ENCODE data around the gene RNF151. TPM values are rescaled to one million over a fixed set of nuclear protein-coding genes. Genes with fewer than 3 reads are reported as not detected.

The RNF151 gene
- total RNA-seq, 1 donor from 2014 or later = not detected

- H3K36me3 Mint-ChIP-seq (ENCODE audit: low read depth, unreplicated experiment) = no peaks in the 10 kb centered on the region
- H3K4me3 Mint-ChIP-seq (ENCODE audit: unreplicated experiment) = peak overlapping the region; percentile 37
- H3K27ac Mint-ChIP-seq (ENCODE audit: unreplicated experiment) = no peak overlapping the region
- DNase-seq (ENCODE audit: low spot score) = no peak
- H3K27me3 Mint-ChIP-seq (ENCODE audit: unreplicated experiment) = peaks cover 7% of the 10 kb centered on the region
- H3K9me3 Mint-ChIP-seq (ENCODE audit: unreplicated experiment) = no peaks in the 10 kb centered on the region
- peaks cover 5% of the 10 kb centered on the region for H3K4me1 Mint-ChIP-seq (ENCODE audit: unreplicated experiment)
- TF ChIP-seq CTCF (IDR thresholded peaks at IDR 0.05; ENCODE audit: unreplicated experiment) = no peak
These were observed 36.0 kb downstream of the RNF151 start for GRCh38 chr16:2002406-2003230.

- H3K27ac Mint-ChIP-seq (ENCODE audit: unreplicated experiment) = no peak overlapping the region
- TF ChIP-seq CTCF (IDR thresholded peaks at IDR 0.05; ENCODE audit: unreplicated experiment) = no peak
- H3K27me3 Mint-ChIP-seq (ENCODE audit: unreplicated experiment) = peaks cover 9% of the 10 kb centered on the region
- H3K4me1 Mint-ChIP-seq (ENCODE audit: unreplicated experiment) = peaks cover 10% of the 10 kb centered on the region
- H3K9me3 Mint-ChIP-seq (ENCODE audit: unreplicated experiment) = no peaks in the 10 kb centered on the region
- DNase-seq (ENCODE audit: low spot score) = no peak
- peaks cover 1% of the 10 kb centered on the region for H3K36me3 Mint-ChIP-seq (ENCODE audit: low read depth, unreplicated experiment)
- H3K4me3 Mint-ChIP-seq (ENCODE audit: unreplicated experiment) = no peak overlapping the region
These were observed 36.7 kb downstream of the RNF151 start for GRCh38 chr16:2003231-2003826.

GRCh38 chr16:2003827-2004641 is 37.4 kb downstream of the RNF151 start:
- Mint-ChIP-seq H3K36me3 (ENCODE audit: low read depth, unreplicated experiment) (peaks cover 6% of the 10 kb centered on the region), H3K9me3 (ENCODE audit: unreplicated experiment) (no peaks in the 10 kb centered on the region), H3K4me1 (ENCODE audit: unreplicated experiment) (peaks cover 15% of the 10 kb centered on the region), H3K27me3 (ENCODE audit: unreplicated experiment) (peaks cover 11% of the 10 kb centered on the region), H3K27ac (ENCODE audit: unreplicated experiment) (no peak overlapping the region), H3K4me3 (ENCODE audit: unreplicated experiment) (no peak overlapping the region)
- peak; percentile 97 for DNase-seq (ENCODE audit: low spot score)
- peak; percentile 91 for TF ChIP-seq CTCF (IDR thresholded peaks at IDR 0.05; ENCODE audit: unreplicated experiment)

- Mint-ChIP-seq H3K27me3 (ENCODE audit: unreplicated experiment) (peaks cover 11% of the 10 kb centered on the region), H3K27ac (ENCODE audit: unreplicated experiment) (no peak overlapping the region), H3K9me3 (ENCODE audit: unreplicated experiment) (no peaks in the 10 kb centered on the region), H3K36me3 (ENCODE audit: low read depth, unreplicated experiment) (peaks cover 6% of the 10 kb centered on the region), H3K4me1 (ENCODE audit: unreplicated experiment) (peaks cover 16% of the 10 kb centered on the region), H3K4me3 (ENCODE audit: unreplicated experiment) (no peak overlapping the region)
- TF ChIP-seq CTCF (IDR thresholded peaks at IDR 0.05; ENCODE audit: unreplicated experiment) = no peak
- DNase-seq (ENCODE audit: low spot score) = no peak
These were observed 38.3 kb downstream of the RNF151 start for GRCh38 chr16:2004795-2005517.

Data from endothelial cell (in vitro differentiated cells).